ENCODE results near the gene PRR29.

PRR29 gene

GRCh38 chr17:64053101-64053500 lies 55.0 kb downstream of the PRR29 start:
- DNase-seq: no peak

Data from NCI-H2171 (cell line).